ENCODE results near the gene ZCCHC24. TPM values are rescaled to one million over a fixed set of nuclear protein-coding genes. Genes with fewer than 3 reads are reported as not detected.

Gene ZCCHC24
- total RNA-seq, 2 donors from 2014 or later = 45.6 to 85.9 TPM

- TF ChIP-seq CTCF (IDR thresholded peaks at IDR 0.05) = no peak
- no peak overlapping the region for H3K27ac ChIP-seq
- H3K27me3 ChIP-seq = no peaks in the 10 kb centered on the region
- peaks cover 4% of the 10 kb centered on the region for H3K36me3 ChIP-seq
- no peaks in the 10 kb centered on the region for H3K9me3 ChIP-seq
- peaks cover 0 to 11% of the 10 kb centered on the region in 2 donors for H3K4me1 ChIP-seq
- no peak for DNase-seq (ENCODE audit: low spot score)
- no peak overlapping the region for H3K4me3 ChIP-seq
Observed at GRCh38 chr10:79410315-79411094, 34.9 kb downstream of the ZCCHC24 start.

- no peak for TF ChIP-seq CTCF (IDR thresholded peaks at IDR 0.05)
- H3K4me3 ChIP-seq = no peak overlapping the region
- no peak for DNase-seq (ENCODE audit: low spot score)
- H3K9me3 ChIP-seq = no peaks in the 10 kb centered on the region
- peaks cover 0 to 4% of the 10 kb centered on the region in 2 donors for H3K4me1 ChIP-seq
- H3K36me3 ChIP-seq = peaks cover under 1% of the 10 kb centered on the region
- H3K27ac ChIP-seq = peak overlapping the region in 1 of 2 donors; percentile 15
- no peaks in the 10 kb centered on the region for H3K27me3 ChIP-seq
Observed at GRCh38 chr10:79409726-79410085, 35.7 kb downstream of the ZCCHC24 start.

- H3K36me3 ChIP-seq = no peaks in the 10 kb centered on the region
- no peak overlapping the region for H3K4me3 ChIP-seq
- no peaks in the 10 kb centered on the region for H3K27me3 ChIP-seq
- no peak for DNase-seq (ENCODE audit: low spot score)
- no peaks in the 10 kb centered on the region for H3K4me1 ChIP-seq
- H3K9me3 ChIP-seq = no peaks in the 10 kb centered on the region
- peak overlapping the region in 1 of 2 donors; percentile 15 for H3K27ac ChIP-seq
- no peak for TF ChIP-seq CTCF (IDR thresholded peaks at IDR 0.05)
Observed at GRCh38 chr10:79409038-79409725, 36.2 kb downstream of the ZCCHC24 start.

GRCh38 chr10:79407811-79408795 lies 37.3 kb downstream of the ZCCHC24 start:
- no peak for TF ChIP-seq CTCF (IDR thresholded peaks at IDR 0.05)
- Histone ChIP-seq H3K4me3 (no peak overlapping the region), H3K27ac (peak overlapping the region; percentile 2 to 17), H3K4me1 (no peaks in the 10 kb centered on the region), H3K9me3 (no peaks in the 10 kb centered on the region), H3K36me3 (no peaks in the 10 kb centered on the region), H3K27me3 (no peaks in the 10 kb centered on the region)
- DNase-seq (ENCODE audit: low spot score) = no peak

- TF ChIP-seq CTCF (IDR thresholded peaks at IDR 0.05) = no peak
- Histone ChIP-seq H3K36me3 (no peaks in the 10 kb centered on the region), H3K9me3 (no peaks in the 10 kb centered on the region), H3K27ac (peak overlapping the region; percentile 2 to 17), H3K4me3 (no peak overlapping the region), H3K27me3 (no peaks in the 10 kb centered on the region), H3K4me1 (no peaks in the 10 kb centered on the region)
- no peak for DNase-seq (ENCODE audit: low spot score)
Observed at GRCh38 chr10:79407423-79407796, 38.0 kb downstream of the ZCCHC24 start.

All from right atrium auricular region (tissue), 2 donors.